Measurements from ENCODE around the gene FGR. TPM values are rescaled to one million over a fixed set of nuclear protein-coding genes. Genes with fewer than 3 reads are reported as not detected.

The FGR gene
- polyA plus RNA-seq, 3 donors from 2014 or later: 350 to 654 (median 572) TPM

DNA sequence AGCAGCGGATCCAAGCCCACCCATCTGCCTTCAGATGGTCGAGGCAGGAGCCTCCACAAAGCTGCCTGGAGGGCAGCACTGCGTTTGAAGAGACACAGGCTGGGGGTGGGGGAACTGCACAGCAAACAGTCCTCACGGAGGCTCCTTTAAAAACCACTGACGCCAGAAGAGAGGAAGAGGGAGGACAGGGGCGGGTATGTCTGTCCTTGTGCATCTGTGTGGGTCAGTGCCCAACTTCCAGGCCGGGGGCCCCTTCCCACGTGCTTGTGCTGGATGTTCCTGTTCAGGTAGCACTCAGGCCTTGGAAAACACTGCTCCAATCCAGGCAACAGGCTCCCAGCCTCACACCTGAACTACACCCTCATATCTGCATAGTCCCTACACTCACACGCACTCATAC, 38.7 kb downstream of the FGR start:
- peaks cover 28 to 38% of the 10 kb centered on the region in 2 donors for H3K4me1 Mint-ChIP-seq
- H3K27me3 Mint-ChIP-seq (ENCODE audit: low read depth in 3 of 3): peaks cover 0 to 4% (median 2%) of the 10 kb centered on the region in 3 donors
- no peaks in the 10 kb centered on the region for H3K36me3 Mint-ChIP-seq
- no peak overlapping the region for H3K27ac Mint-ChIP-seq
- H3K9me3 Mint-ChIP-seq: no peaks in the 10 kb centered on the region
- DNase-seq: no peak
- H3K4me3 Mint-ChIP-seq: no peak overlapping the region

DNA sequence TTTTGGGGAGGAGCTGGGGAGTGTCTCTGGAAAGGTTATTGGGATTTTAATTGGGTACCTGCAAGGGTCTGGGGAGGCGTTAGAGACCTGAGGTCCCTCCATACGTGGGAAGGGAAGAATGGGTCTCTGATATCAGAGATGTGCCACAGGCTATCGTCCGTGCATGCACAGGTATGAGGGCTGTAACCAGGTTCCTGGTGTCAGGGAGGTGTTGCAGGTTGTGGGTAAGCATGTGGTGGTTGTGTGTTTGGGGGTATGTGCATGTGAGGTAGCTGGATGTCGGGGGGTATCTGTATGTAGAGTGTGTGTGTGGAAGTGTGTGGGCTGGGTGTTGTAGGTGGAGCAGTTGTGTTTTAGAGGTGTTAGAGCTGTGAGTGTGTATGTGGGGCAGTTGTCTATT, 39.4 kb downstream of the FGR start:
- peaks cover 1 to 2% (median 2%) of the 10 kb centered on the region in 3 donors for H3K27me3 Mint-ChIP-seq (ENCODE audit: low read depth in 3 of 3)
- no peaks in the 10 kb centered on the region for H3K9me3 Mint-ChIP-seq
- peaks cover 21 to 31% of the 10 kb centered on the region in 2 donors for H3K4me1 Mint-ChIP-seq
- H3K36me3 Mint-ChIP-seq: no peaks in the 10 kb centered on the region
- DNase-seq: peak; percentile 44 to 56 (median 54)
- H3K4me3 Mint-ChIP-seq: no peak overlapping the region
- no peak overlapping the region for H3K27ac Mint-ChIP-seq

DNA sequence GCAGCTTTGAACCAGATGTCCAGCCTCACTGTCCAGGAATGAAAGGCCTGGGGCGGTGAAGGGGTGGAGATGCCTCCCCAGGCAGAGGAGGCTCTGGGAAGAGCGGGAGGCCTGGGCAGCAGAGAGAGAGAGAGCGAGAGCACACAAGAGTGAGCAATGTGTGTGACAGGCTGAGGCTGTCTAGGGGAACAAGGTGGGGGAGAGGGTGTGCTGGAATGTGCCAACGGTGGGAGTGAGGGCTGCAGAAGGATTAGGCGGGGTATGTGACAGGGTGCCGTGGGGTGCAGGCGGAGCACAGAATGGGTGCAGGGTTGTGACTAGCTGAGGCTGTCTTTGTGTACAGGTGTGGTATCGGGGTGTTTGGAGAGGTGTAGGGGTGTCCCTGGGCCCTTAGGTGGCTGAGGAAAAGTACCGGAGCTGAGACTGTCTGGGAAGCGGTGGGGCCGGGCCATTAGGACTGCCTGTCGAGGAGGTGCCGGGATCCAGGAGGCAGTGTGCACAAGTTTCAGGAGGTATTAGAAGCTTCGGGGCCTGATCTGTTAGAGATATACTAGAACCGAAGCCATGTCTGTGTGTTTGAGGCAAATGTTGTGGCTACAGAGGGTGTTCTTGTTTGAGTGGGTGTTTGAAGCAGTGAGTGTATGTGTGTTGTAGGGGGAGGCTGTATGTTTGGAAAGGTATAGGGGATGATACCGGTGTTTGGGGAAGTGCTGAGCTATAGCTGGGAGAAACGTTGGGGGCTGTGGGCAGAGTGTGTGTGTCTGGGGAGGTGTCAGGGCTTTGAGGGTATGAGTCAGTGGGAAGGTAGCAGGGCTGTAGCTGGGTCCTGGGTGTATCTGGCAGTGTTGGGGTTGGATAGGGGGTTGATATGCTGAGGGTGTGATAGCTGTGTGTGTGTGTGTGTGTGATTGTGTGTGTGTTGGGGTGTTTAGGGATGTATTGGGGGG, 40.1 kb downstream of the FGR start:
- H3K27ac Mint-ChIP-seq: no peak overlapping the region
- H3K27me3 Mint-ChIP-seq (ENCODE audit: low read depth in 3 of 3): peaks cover 0 to 3% (median 2%) of the 10 kb centered on the region in 3 donors
- peak; percentile 42 to 51 (median 50) for DNase-seq
- H3K4me3 Mint-ChIP-seq: no peak overlapping the region
- peaks cover 14 to 24% of the 10 kb centered on the region in 2 donors for H3K4me1 Mint-ChIP-seq
- no peaks in the 10 kb centered on the region for H3K36me3 Mint-ChIP-seq
- H3K9me3 Mint-ChIP-seq: no peaks in the 10 kb centered on the region

GRCh38 chr1:27593678-27594563, 41.1 kb downstream of the FGR start:
- H3K4me1 Mint-ChIP-seq: peaks cover 6 to 15% of the 10 kb centered on the region in 2 donors
- no peaks in the 10 kb centered on the region for H3K9me3 Mint-ChIP-seq
- no peak overlapping the region for H3K4me3 Mint-ChIP-seq
- H3K27ac Mint-ChIP-seq: no peak overlapping the region
- peaks cover 0 to 3% (median 2%) of the 10 kb centered on the region in 3 donors for H3K27me3 Mint-ChIP-seq (ENCODE audit: low read depth in 3 of 3)
- DNase-seq: no peak
- H3K36me3 Mint-ChIP-seq: no peaks in the 10 kb centered on the region

GRCh38 chr1:27592931-27593677, 41.9 kb downstream of the FGR start:
- Mint-ChIP-seq H3K4me3 (no peak overlapping the region), H3K9me3 (no peaks in the 10 kb centered on the region), H3K27me3 (ENCODE audit: low read depth in 3 of 3) (peaks cover 0 to 3% (median 2%) of the 10 kb centered on the region in 3 donors), H3K27ac (no peak overlapping the region), H3K36me3 (no peaks in the 10 kb centered on the region), H3K4me1 (peaks cover 0 to 10% of the 10 kb centered on the region in 2 donors)
- DNase-seq: no peak

- Mint-ChIP-seq H3K27ac (no peak overlapping the region), H3K27me3 (ENCODE audit: low read depth in 3 of 3) (peaks cover 0 to 3% (median 0%) of the 10 kb centered on the region in 3 donors), H3K36me3 (no peaks in the 10 kb centered on the region), H3K4me1 (peaks cover 0 to 10% of the 10 kb centered on the region in 2 donors), H3K4me3 (no peak overlapping the region), H3K9me3 (no peaks in the 10 kb centered on the region)
- no peak for DNase-seq
Observed at GRCh38 chr1:27592232-27592930, 42.6 kb downstream of the FGR start.

DNA sequence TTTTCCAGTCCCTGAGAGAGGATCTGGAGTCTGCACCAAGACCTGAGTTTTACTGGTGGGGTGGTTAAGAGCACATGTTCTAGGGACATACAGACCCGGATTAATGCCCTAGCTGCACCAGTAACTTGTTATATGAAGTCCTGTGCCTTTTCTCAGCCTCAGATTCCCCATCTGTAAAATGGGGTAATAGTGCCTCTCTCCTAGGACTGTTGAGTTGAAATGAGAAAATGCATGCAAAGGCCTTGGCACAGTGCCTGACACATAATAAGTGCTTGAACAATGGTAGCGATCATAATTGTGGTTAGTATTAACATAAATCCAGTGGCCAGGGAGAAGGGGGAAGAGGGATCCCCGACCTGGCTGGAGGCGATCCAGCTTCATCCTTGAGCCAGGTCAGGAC, 43.4 kb downstream of the FGR start:
- Mint-ChIP-seq H3K36me3 (no peaks in the 10 kb centered on the region), H3K27me3 (ENCODE audit: low read depth in 3 of 3) (peaks cover 0 to 3% (median 0%) of the 10 kb centered on the region in 3 donors), H3K9me3 (no peaks in the 10 kb centered on the region), H3K27ac (no peak overlapping the region), H3K4me1 (peaks cover 0 to 10% of the 10 kb centered on the region in 2 donors), H3K4me3 (no peak overlapping the region)
- no peak for DNase-seq

- no peak overlapping the region for H3K27ac Mint-ChIP-seq
- H3K4me3 Mint-ChIP-seq: no peak overlapping the region
- no peak for DNase-seq
- H3K4me1 Mint-ChIP-seq: peaks cover 0 to 10% of the 10 kb centered on the region in 2 donors
- H3K36me3 Mint-ChIP-seq: no peaks in the 10 kb centered on the region
- H3K27me3 Mint-ChIP-seq (ENCODE audit: low read depth in 3 of 3): peaks cover 0 to 3% (median 0%) of the 10 kb centered on the region in 3 donors
- H3K9me3 Mint-ChIP-seq: no peaks in the 10 kb centered on the region
Observed at GRCh38 chr1:27590917-27591508, 44.0 kb downstream of the FGR start.

DNA sequence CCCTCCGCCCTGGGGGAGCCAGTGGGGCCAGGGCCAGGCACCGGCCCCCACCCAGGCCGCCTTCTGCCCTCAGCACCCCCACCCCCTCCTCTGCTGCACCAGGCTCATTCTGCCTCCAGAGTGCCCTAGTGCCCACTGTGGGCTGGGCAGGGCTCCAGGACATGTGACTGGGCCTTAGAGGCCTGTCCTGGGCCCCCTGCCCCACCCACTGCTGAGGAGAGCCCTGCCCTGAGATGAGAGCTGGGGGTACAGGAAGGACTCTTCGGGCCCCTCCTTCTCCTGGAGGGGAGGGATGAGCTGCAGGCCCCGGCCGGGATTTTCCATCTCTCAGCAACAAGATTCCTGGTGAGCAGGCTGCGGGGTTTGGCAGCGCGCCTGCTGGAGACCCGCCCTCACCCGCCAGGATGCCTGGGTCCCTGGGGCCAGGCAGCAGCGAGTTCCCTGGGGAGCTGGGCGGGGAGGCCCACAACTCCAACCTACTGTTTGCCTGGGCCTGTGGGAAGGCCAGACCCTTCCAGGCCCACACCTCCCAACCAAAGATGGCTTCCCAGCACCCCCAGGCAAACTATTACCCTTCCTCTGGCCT, 45.1 kb downstream of the FGR start:
- H3K4me1 Mint-ChIP-seq: peaks cover 0 to 10% of the 10 kb centered on the region in 2 donors
- H3K27ac Mint-ChIP-seq: no peak overlapping the region
- H3K9me3 Mint-ChIP-seq: no peaks in the 10 kb centered on the region
- no peak for DNase-seq
- no peaks in the 10 kb centered on the region for H3K36me3 Mint-ChIP-seq
- H3K27me3 Mint-ChIP-seq (ENCODE audit: low read depth in 3 of 3): peaks cover 0 to 3% (median 0%) of the 10 kb centered on the region in 3 donors
- no peak overlapping the region for H3K4me3 Mint-ChIP-seq

DNA sequence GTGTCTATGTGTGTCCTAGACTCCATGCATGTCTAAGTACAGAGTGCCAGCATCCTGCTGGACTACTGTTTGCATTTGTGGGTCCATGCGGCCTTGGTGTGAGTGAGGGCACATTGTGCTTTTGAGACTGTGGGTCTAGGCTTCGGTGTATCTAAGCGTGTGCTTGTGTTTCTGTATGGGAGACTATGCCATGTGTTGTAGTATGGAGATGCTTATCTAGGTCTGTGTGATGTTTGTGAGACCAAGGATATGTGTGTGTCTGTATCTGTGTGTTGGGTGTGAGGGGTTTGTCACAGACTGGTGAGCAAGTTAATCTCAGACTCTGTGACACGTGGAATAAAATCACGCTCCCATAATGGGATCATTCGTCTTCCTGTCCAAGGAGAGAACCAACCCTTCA, 45.5 kb downstream of the FGR start:
- Mint-ChIP-seq H3K36me3 (no peaks in the 10 kb centered on the region), H3K27me3 (ENCODE audit: low read depth in 3 of 3) (peaks cover 0 to 3% (median 0%) of the 10 kb centered on the region in 3 donors), H3K27ac (no peak overlapping the region), H3K4me3 (no peak overlapping the region), H3K9me3 (no peaks in the 10 kb centered on the region), H3K4me1 (peaks cover 0 to 10% of the 10 kb centered on the region in 2 donors)
- no peak for DNase-seq

- DNase-seq: no peak
- Mint-ChIP-seq H3K4me3 (no peak overlapping the region), H3K27me3 (ENCODE audit: low read depth in 3 of 3) (peaks cover 0 to 3% (median 0%) of the 10 kb centered on the region in 3 donors), H3K36me3 (no peaks in the 10 kb centered on the region), H3K4me1 (peaks cover 5 to 6% of the 10 kb centered on the region in 2 donors), H3K27ac (no peak overlapping the region), H3K9me3 (no peaks in the 10 kb centered on the region)
Observed at GRCh38 chr1:27588256-27589232, 46.4 kb downstream of the FGR start.

Measured in immature natural killer cell (primary cell).